PC-3 (cell line): ENCODE measurements around the gene TTC1.

Experiments
- EZH2 ChIP-seq: fragments of 300-600 bp; sonication (generic); IDR thresholded peaks from one replicate; pipeline ENCODE4 v1.6.1; 2017; ENCODE audit warnings: antibody characterized with exemption, mild to moderate bottlenecking, low read length; ENCODE audit not compliant: unreplicated experiment
- EZH2phosphoT487 ChIP-seq: fragments of 300-600 bp; sonication (generic); IDR thresholded peaks from 2 replicates; pipeline ENCODE4 v1.6.1; 2018; ENCODE audit warnings: mild to moderate bottlenecking, antibody characterized with exemption, low read length, borderline replicate concordance
- TF ChIP-seq, protein P1 (sequence below): fragments of 300-600 bp; sonication (generic); conservative IDR thresholded peaks from 2 replicates; pipeline ENCODE4 v1.5.1; 2017; ENCODE audit warnings: antibody characterized with exemption, low read depth, mild to moderate bottlenecking, low read length

DNA sequence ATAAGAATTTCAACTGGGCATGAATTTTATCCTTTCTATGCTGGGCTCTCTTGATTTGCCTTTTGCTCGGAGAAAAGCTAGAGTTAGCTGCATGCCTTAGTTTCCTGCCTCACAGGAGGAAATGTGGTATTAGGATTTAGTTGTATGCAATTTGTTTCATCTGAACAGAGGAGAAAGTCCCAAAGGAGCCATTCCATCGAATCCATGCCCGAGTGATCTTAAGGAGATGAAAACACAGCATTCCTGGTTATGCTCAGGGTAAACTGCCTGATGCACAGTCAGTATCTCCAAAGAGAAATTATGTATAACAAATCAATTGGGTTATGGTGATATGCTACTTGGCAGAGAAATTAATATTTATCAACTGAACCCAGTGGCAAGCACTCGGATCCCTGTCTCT lies 51.1 kb downstream of the TTC1 start:
- TF ChIP-seq, protein P1, sequence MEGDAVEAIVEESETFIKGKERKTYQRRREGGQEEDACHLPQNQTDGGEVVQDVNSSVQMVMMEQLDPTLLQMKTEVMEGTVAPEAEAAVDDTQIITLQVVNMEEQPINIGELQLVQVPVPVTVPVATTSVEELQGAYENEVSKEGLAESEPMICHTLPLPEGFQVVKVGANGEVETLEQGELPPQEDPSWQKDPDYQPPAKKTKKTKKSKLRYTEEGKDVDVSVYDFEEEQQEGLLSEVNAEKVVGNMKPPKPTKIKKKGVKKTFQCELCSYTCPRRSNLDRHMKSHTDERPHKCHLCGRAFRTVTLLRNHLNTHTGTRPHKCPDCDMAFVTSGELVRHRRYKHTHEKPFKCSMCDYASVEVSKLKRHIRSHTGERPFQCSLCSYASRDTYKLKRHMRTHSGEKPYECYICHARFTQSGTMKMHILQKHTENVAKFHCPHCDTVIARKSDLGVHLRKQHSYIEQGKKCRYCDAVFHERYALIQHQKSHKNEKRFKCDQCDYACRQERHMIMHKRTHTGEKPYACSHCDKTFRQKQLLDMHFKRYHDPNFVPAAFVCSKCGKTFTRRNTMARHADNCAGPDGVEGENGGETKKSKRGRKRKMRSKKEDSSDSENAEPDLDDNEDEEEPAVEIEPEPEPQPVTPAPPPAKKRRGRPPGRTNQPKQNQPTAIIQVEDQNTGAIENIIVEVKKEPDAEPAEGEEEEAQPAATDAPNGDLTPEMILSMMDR = no peak
- TF ChIP-seq EZH2phosphoT487 (no peak), EZH2 (no peak)
